Neural cell (in vitro differentiated cells): ENCODE measurements around the gene LSM10. TPM values are rescaled to one million over a fixed set of nuclear protein-coding genes. Genes with fewer than 3 reads are reported as not detected.

Source experiments
- H2AFZ ChIP-seq: fragments of 200-600, 300-800 bp; sonication (generic), shearing (Covaris generic); 2 replicates; pipeline ENCODE4 v1.6.0; 2014; ENCODE audit warnings: low read depth, mild to moderate bottlenecking, antibody characterized with exemption, low read length, moderate library complexity
- H3F3A ChIP-seq: fragments of 200-600 bp; shearing (Covaris generic); 2 replicates; pipeline ENCODE4 v1.6.1; 2016; ENCODE audit warnings: mild to moderate bottlenecking, moderate library complexity, mixed read lengths, antibody characterized with exemption, low read length; ENCODE audit not compliant: insufficient read depth, poor library complexity, severe bottlenecking
- H3K27ac ChIP-seq: fragments of 200-600, 300-800 bp; sonication (generic), shearing (Covaris generic); 2 replicates; pipeline ENCODE4 v1.5.1; 2014; ENCODE audit warnings: mild to moderate bottlenecking, low read length, moderate library complexity
- H3K27me3 ChIP-seq: fragments of 300-800, 200-600 bp; sonication (generic), shearing (Covaris generic); 2 replicates; pipeline ENCODE4 v1.6.0; 2014; ENCODE audit warnings: mild to moderate bottlenecking, low read depth, low read length, moderate library complexity; ENCODE audit not compliant: insufficient read depth
- H3K36me3 ChIP-seq: fragments of 300-800, 200-600 bp; sonication (generic), shearing (Covaris generic); 2 replicates; pipeline ENCODE4 v1.5.1; 2014; ENCODE audit warnings: mild to moderate bottlenecking, antibody characterized with exemption, low read length, moderate library complexity; ENCODE audit not compliant: insufficient read depth
- H3K4me2 ChIP-seq: fragments of 300-800, 200-600 bp; sonication (generic), shearing (Covaris generic); 2 replicates; pipeline ENCODE4 v1.6.0; 2014; ENCODE audit warnings: mild to moderate bottlenecking, low read length
- H3K4me3 ChIP-seq: fragments of 300-800, 200-600 bp; sonication (generic), shearing (Covaris generic); 2 replicates; pipeline ENCODE4 v1.5.1; 2014; ENCODE audit warnings: mild to moderate bottlenecking, low read length, moderate library complexity
- H3K79me2 ChIP-seq: fragments of 200-600 bp; shearing (Covaris generic); replicated peaks from 2 replicates; pipeline ENCODE4 v1.6.0; 2014; ENCODE audit warnings: mild to moderate bottlenecking, low read length, moderate library complexity; ENCODE audit not compliant: insufficient read depth
- H3K9ac ChIP-seq: fragments of 300-800, 200-600 bp; sonication (generic), shearing (Covaris generic); 2 replicates; pipeline ENCODE4 v1.6.1; 2016; ENCODE audit warnings: mild to moderate bottlenecking, low read length, mixed read lengths
- H3K9me2 ChIP-seq: fragments of 200-600 bp; shearing (Covaris generic); 2 replicates; pipeline ENCODE4 v1.6.1; 2016; ENCODE audit warnings: mild to moderate bottlenecking, low read length, mixed read lengths; ENCODE audit not compliant: insufficient read depth
- H3K9me3 ChIP-seq: fragments of 200-600, 300-800 bp; sonication (generic), shearing (Covaris generic); 2 replicates; pipeline ENCODE4 v1.6.1; 2016; ENCODE audit warnings: mild to moderate bottlenecking, mixed run types, low read length, moderate library complexity, mixed read lengths
- H4K20me1 ChIP-seq: fragments of 200-600 bp; shearing (Covaris generic); 2 replicates; pipeline ENCODE4 v1.6.1; 2016; ENCODE audit warnings: mild to moderate bottlenecking, mixed run types; ENCODE audit not compliant: insufficient read depth
- EP300 ChIP-seq: fragments of 450-650 bp; conservative IDR thresholded peaks from 2 replicates; pipeline ENCODE4 v1.6.1; 2014; ENCODE audit warnings: antibody characterized with exemption, mild to moderate bottlenecking, moderate library complexity; ENCODE audit not compliant: poor library complexity, severe bottlenecking
- EZH2 ChIP-seq: fragments of 200-600, 300-800 bp; shearing (Covaris generic), sonication (generic); IDR thresholded peaks from 2 replicates; pipeline ENCODE4 v1.6.1; 2014; ENCODE audit warnings: antibody characterized with exemption, low read length, borderline replicate concordance, mild to moderate bottlenecking; ENCODE audit not compliant: insufficient read depth, poor library complexity, severe bottlenecking
- MXI1 ChIP-seq: fragments of 450-650 bp; conservative IDR thresholded peaks from 2 replicates; pipeline ENCODE4 v1.6.1; 2014; ENCODE audit warnings: antibody characterized with exemption, mild to moderate bottlenecking; ENCODE audit not compliant: poor library complexity, severe bottlenecking
- POLR2AphosphoS5 ChIP-seq: IDR thresholded peaks from 2 replicates; pipeline ENCODE4 v1.6.1; 2012
- RAD21 ChIP-seq: fragments of 450-650 bp; conservative IDR thresholded peaks from 2 replicates; pipeline ENCODE4 v1.6.1; 2014; ENCODE audit warnings: antibody characterized with exemption, mild to moderate bottlenecking, moderate library complexity
- SMC3 ChIP-seq: fragments of 450-650 bp; conservative IDR thresholded peaks from 2 replicates; pipeline ENCODE4 v1.6.1; 2014; ENCODE audit warnings: antibody characterized with exemption, mild to moderate bottlenecking, moderate library complexity; ENCODE audit not compliant: poor library complexity
- TAF1 ChIP-seq: IDR thresholded peaks from 2 replicates; pipeline ENCODE4 v1.6.1; 2012; ENCODE audit warnings: low read depth
- polyA plus RNA-seq: library from polyadenylated mRNA; depleted of rRNA; stranded (reverse); fragments of >200 nt; gene quantifications from 2 replicates; pipeline ENCODE4 v1.2.3, GENCODE V29; 2014
- TF ChIP-seq, protein P1 (sequence below): fragments of 450-650 bp; IDR thresholded peaks from 2 replicates; pipeline ENCODE4 v1.5.1; 2014; ENCODE audit warnings: antibody characterized with exemption, mild to moderate bottlenecking, moderate library complexity; ENCODE audit not compliant: poor library complexity, severe bottlenecking
- TF ChIP-seq, protein P2 (sequence below): IDR thresholded peaks from 2 replicates; pipeline ENCODE4 v1.6.1; 2012; ENCODE audit warnings: borderline replicate concordance

The LSM10 gene
- polyA plus RNA-seq, 1 donor from 2014 or later = 1.3 TPM

DNA sequence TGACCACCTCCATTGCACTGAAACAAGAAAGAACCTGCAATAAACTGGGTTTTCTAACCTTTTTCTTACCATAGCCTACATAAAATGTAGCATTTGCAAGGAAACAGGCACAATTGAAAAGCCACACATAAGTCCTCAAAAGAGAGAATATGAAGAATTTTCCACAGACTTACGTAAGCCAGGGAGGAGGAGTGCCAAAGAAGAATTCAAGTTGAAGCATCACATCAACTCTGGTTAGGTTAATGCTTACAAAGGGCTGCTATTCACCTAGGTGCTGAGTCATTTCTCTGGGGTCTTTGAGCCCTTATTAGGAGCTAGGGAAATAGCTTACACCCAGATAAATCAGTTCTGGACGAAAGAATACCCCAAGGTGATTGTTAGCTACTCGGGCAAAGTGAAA, 42.9 kb upstream of the LSM10 start:
- H3K9me3 ChIP-seq = no peaks in the 10 kb centered on the region

DNA sequence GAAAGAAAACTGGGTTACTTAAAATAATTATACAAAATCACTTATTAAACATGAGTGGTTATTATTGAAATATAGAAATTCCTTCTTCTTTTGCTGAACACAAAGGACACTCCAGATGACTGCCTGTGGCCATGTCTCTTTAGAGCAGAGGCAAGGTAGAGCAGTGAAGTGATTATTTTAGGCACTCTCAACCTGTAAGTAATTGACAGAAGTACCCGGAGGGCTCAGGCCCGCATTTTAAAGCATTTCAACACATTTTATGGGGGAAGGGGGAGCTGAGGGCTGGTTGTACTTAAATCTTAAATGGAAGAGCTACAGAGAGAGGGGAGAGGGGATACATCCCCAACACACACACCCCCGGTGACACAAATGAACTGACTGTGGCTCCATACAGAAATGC, 42.3 kb upstream of the LSM10 start:
- H3K4me2 ChIP-seq = no peak overlapping the region
- no peak overlapping the region for H3K27ac ChIP-seq
- H3K4me3 ChIP-seq = no peak overlapping the region
- H3K9ac ChIP-seq = no peak overlapping the region
- no peaks in the 10 kb centered on the region for H3K79me2 ChIP-seq
- H2AFZ ChIP-seq = no peak overlapping the region
- no peaks in the 10 kb centered on the region for H3K9me3 ChIP-seq
- no peaks in the 10 kb centered on the region for H3K9me2 ChIP-seq
- H4K20me1 ChIP-seq = no peaks in the 10 kb centered on the region
- no peaks in the 10 kb centered on the region for H3K36me3 ChIP-seq
- H3F3A ChIP-seq = no peaks in the 10 kb centered on the region
- no peaks in the 10 kb centered on the region for H3K27me3 ChIP-seq
- TF ChIP-seq EP300 (no peak), RAD21 (no peak), SMC3 (no peak), MXI1 (no peak), POLR2AphosphoS5 (no peak), TAF1 (no peak), EZH2 (no peak)
- TF ChIP-seq, protein P1, sequence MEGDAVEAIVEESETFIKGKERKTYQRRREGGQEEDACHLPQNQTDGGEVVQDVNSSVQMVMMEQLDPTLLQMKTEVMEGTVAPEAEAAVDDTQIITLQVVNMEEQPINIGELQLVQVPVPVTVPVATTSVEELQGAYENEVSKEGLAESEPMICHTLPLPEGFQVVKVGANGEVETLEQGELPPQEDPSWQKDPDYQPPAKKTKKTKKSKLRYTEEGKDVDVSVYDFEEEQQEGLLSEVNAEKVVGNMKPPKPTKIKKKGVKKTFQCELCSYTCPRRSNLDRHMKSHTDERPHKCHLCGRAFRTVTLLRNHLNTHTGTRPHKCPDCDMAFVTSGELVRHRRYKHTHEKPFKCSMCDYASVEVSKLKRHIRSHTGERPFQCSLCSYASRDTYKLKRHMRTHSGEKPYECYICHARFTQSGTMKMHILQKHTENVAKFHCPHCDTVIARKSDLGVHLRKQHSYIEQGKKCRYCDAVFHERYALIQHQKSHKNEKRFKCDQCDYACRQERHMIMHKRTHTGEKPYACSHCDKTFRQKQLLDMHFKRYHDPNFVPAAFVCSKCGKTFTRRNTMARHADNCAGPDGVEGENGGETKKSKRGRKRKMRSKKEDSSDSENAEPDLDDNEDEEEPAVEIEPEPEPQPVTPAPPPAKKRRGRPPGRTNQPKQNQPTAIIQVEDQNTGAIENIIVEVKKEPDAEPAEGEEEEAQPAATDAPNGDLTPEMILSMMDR = no peak
- TF ChIP-seq, protein P2, sequence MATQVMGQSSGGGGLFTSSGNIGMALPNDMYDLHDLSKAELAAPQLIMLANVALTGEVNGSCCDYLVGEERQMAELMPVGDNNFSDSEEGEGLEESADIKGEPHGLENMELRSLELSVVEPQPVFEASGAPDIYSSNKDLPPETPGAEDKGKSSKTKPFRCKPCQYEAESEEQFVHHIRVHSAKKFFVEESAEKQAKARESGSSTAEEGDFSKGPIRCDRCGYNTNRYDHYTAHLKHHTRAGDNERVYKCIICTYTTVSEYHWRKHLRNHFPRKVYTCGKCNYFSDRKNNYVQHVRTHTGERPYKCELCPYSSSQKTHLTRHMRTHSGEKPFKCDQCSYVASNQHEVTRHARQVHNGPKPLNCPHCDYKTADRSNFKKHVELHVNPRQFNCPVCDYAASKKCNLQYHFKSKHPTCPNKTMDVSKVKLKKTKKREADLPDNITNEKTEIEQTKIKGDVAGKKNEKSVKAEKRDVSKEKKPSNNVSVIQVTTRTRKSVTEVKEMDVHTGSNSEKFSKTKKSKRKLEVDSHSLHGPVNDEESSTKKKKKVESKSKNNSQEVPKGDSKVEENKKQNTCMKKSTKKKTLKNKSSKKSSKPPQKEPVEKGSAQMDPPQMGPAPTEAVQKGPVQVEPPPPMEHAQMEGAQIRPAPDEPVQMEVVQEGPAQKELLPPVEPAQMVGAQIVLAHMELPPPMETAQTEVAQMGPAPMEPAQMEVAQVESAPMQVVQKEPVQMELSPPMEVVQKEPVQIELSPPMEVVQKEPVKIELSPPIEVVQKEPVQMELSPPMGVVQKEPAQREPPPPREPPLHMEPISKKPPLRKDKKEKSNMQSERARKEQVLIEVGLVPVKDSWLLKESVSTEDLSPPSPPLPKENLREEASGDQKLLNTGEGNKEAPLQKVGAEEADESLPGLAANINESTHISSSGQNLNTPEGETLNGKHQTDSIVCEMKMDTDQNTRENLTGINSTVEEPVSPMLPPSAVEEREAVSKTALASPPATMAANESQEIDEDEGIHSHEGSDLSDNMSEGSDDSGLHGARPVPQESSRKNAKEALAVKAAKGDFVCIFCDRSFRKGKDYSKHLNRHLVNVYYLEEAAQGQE = no peak

More for the DNA sequence above, 42.9 kb upstream of the LSM10 start:
- H2AFZ ChIP-seq = no peak overlapping the region
- H4K20me1 ChIP-seq = no peaks in the 10 kb centered on the region
- H3K9me2 ChIP-seq = no peaks in the 10 kb centered on the region
- no peak overlapping the region for H3K4me3 ChIP-seq
- TF ChIP-seq, protein P2 = no peak
- TF ChIP-seq POLR2AphosphoS5 (no peak), TAF1 (no peak), SMC3 (no peak), RAD21 (no peak), MXI1 (no peak), EZH2 (no peak), EP300 (no peak)
- TF ChIP-seq, protein P1 = no peak
- no peaks in the 10 kb centered on the region for H3K27me3 ChIP-seq
- H3K9ac ChIP-seq = no peak overlapping the region
- H3K36me3 ChIP-seq = no peaks in the 10 kb centered on the region
- H3K27ac ChIP-seq = no peak overlapping the region
- no peaks in the 10 kb centered on the region for H3K79me2 ChIP-seq
- no peaks in the 10 kb centered on the region for H3F3A ChIP-seq
- no peak overlapping the region for H3K4me2 ChIP-seq
